HEK293 (cell line): Measurements from ENCODE around the gene ADGRF3.
A peak's percentile ranks its signal among the peaks of the same experiment; 100 is the strongest.

Experiments used
- BCL11A ChIP-seq: fragments of 450-650 bp; formaldehyde crosslinking; IDR thresholded peaks from 2 replicates; pipeline ENCODE4 v1.5.1; 2016; ENCODE audit warnings: low read depth, missing biosample characterization, missing genetic modification characterization
- BCL6B ChIP-seq: fragments of 450-650 bp; formaldehyde crosslinking; IDR thresholded peaks from 2 replicates; pipeline ENCODE4 v1.5.1; 2017; ENCODE audit warnings: missing biosample characterization, missing genetic modification characterization
- EGR2 ChIP-seq: fragments of 450-650 bp; formaldehyde crosslinking; IDR thresholded peaks from 2 replicates; pipeline ENCODE4 v1.5.1; 2016; ENCODE audit warnings: low read depth, missing biosample characterization, missing genetic modification characterization
- FEZF1 ChIP-seq: fragments of 450-650 bp; formaldehyde crosslinking; IDR thresholded peaks from 2 replicates; pipeline ENCODE4 v1.5.1; 2016; ENCODE audit warnings: missing biosample characterization, missing genetic modification characterization
- GLIS1 ChIP-seq: fragments of 450-650 bp; formaldehyde crosslinking; IDR thresholded peaks from 2 replicates; pipeline ENCODE4 v1.5.1; 2016; ENCODE audit warnings: missing biosample characterization, missing genetic modification characterization
- INSM2 ChIP-seq: fragments of 450-650 bp; formaldehyde crosslinking; IDR thresholded peaks from 2 replicates; pipeline ENCODE4 v1.5.1; 2016; ENCODE audit warnings: missing biosample characterization, missing genetic modification characterization
- KLF10 ChIP-seq: fragments of 450-650 bp; IDR thresholded peaks from 2 replicates; pipeline ENCODE4 v1.5.1; 2018; ENCODE audit warnings: missing biosample characterization, mild to moderate bottlenecking, missing genetic modification characterization
- PRDM1 ChIP-seq: fragments of 450-650 bp; formaldehyde crosslinking; IDR thresholded peaks from 2 replicates; pipeline ENCODE4; 2016; ENCODE audit warnings: missing biosample characterization, missing genetic modification characterization
- TSHZ1 ChIP-seq: fragments of 450-650 bp; formaldehyde crosslinking; IDR thresholded peaks from 2 replicates; pipeline ENCODE4 v1.5.1; 2016; ENCODE audit warnings: missing biosample characterization, missing genetic modification characterization, borderline replicate concordance
- ZBTB10 ChIP-seq: fragments of 450-650 bp; formaldehyde crosslinking; IDR thresholded peaks from 2 replicates; pipeline ENCODE4 v1.5.1; 2016; ENCODE audit warnings: missing biosample characterization, missing genetic modification characterization
- ZBTB7A ChIP-seq: fragments of 450-650 bp; formaldehyde crosslinking; IDR thresholded peaks from 2 replicates; pipeline ENCODE4 v1.5.1; 2016; ENCODE audit warnings: low read depth, missing biosample characterization, missing genetic modification characterization
- ZNF132 ChIP-seq: fragments of 450-650 bp; formaldehyde crosslinking; IDR thresholded peaks from 2 replicates; pipeline ENCODE4 v1.5.1; 2017; ENCODE audit warnings: missing biosample characterization, missing genetic modification characterization, borderline replicate concordance
- ZNF157 ChIP-seq: fragments of 450-650 bp; formaldehyde crosslinking; IDR thresholded peaks from 2 replicates; pipeline ENCODE4 v1.5.1; 2016; ENCODE audit warnings: missing biosample characterization, missing genetic modification characterization
- ZNF19 ChIP-seq: fragments of 450-650 bp; formaldehyde crosslinking; IDR thresholded peaks from 2 replicates; pipeline ENCODE4; 2016; ENCODE audit warnings: missing biosample characterization, missing genetic modification characterization, low read depth
- ZNF23 ChIP-seq: fragments of 450-650 bp; formaldehyde crosslinking; IDR thresholded peaks from 2 replicates; pipeline ENCODE4 v1.5.1; 2016; ENCODE audit warnings: missing biosample characterization, missing genetic modification characterization, borderline replicate concordance
- ZNF24 ChIP-seq: fragments of 450-650 bp; formaldehyde crosslinking; IDR thresholded peaks from 2 replicates; pipeline ENCODE4 v1.5.1; 2016; ENCODE audit warnings: missing biosample characterization, missing genetic modification characterization
- ZNF350 ChIP-seq: fragments of 450-650 bp; formaldehyde crosslinking; IDR thresholded peaks from 2 replicates; pipeline ENCODE4 v1.5.0; 2017; ENCODE audit warnings: missing biosample characterization, mild to moderate bottlenecking, missing genetic modification characterization
- ZNF433 ChIP-seq: fragments of 450-650 bp; formaldehyde crosslinking; IDR thresholded peaks from 2 replicates; pipeline ENCODE4 v1.5.1; 2016; ENCODE audit warnings: missing biosample characterization, missing genetic modification characterization, low read depth
- ZNF560 ChIP-seq: fragments of 450-650 bp; formaldehyde crosslinking; IDR thresholded peaks from 2 replicates; pipeline ENCODE4 v1.5.1; 2017; ENCODE audit warnings: missing biosample characterization, missing genetic modification characterization, borderline replicate concordance
- ZNF571 ChIP-seq: fragments of 450-650 bp; formaldehyde crosslinking; IDR thresholded peaks from 2 replicates; pipeline ENCODE4 v1.5.0; 2017; ENCODE audit warnings: missing biosample characterization, missing genetic modification characterization
- ZNF585B ChIP-seq: fragments of 450-650 bp; formaldehyde crosslinking; IDR thresholded peaks from 2 replicates; pipeline ENCODE4 v1.5.1; 2016; ENCODE audit warnings: missing biosample characterization, missing genetic modification characterization
- ZNF610 ChIP-seq: fragments of 450-650 bp; formaldehyde crosslinking; IDR thresholded peaks from 2 replicates; pipeline ENCODE4 v1.5.1; 2016; ENCODE audit warnings: missing biosample characterization, missing genetic modification characterization, borderline replicate concordance
- ZNF629 ChIP-seq: fragments of 450-650 bp; formaldehyde crosslinking; IDR thresholded peaks from 2 replicates; pipeline ENCODE4 v1.5.1; 2017; ENCODE audit warnings: missing biosample characterization, missing genetic modification characterization
- ZNF701 ChIP-seq: fragments of 450-650 bp; formaldehyde crosslinking; IDR thresholded peaks from 2 replicates; pipeline ENCODE4 v1.5.1; 2016; ENCODE audit warnings: missing biosample characterization, missing genetic modification characterization
- ZNF747 ChIP-seq: fragments of 450-650 bp; formaldehyde crosslinking; IDR thresholded peaks from 2 replicates; pipeline ENCODE4 v1.5.1; 2016; ENCODE audit warnings: missing biosample characterization, missing genetic modification characterization
- ZNF768 ChIP-seq: fragments of 450-650 bp; formaldehyde crosslinking; IDR thresholded peaks from 2 replicates; pipeline ENCODE4 v1.5.1; 2018; ENCODE audit warnings: missing biosample characterization, mild to moderate bottlenecking, missing genetic modification characterization
- ZNF785 ChIP-seq: fragments of 450-650 bp; formaldehyde crosslinking; IDR thresholded peaks from 2 replicates; pipeline ENCODE4 v1.5.1; 2016; ENCODE audit warnings: missing biosample characterization, missing genetic modification characterization
- ZNF843 ChIP-seq: fragments of 450-650 bp; formaldehyde crosslinking; IDR thresholded peaks from 2 replicates; pipeline ENCODE4 v1.5.1; 2016; ENCODE audit warnings: missing biosample characterization, missing genetic modification characterization
- ZSCAN23 ChIP-seq: fragments of 450-650 bp; formaldehyde crosslinking; IDR thresholded peaks from 2 replicates; pipeline ENCODE4 v1.5.1; 2016; ENCODE audit warnings: missing biosample characterization, missing genetic modification characterization

The ADGRF3 gene

GRCh38 chr2:26355038-26355995 is 8.7 kb upstream of the ADGRF3 start (continued):
- no peak for TF ChIP-seq ZNF433 (tag by site-specific recombination)
- TF ChIP-seq ZNF19 (tag by site-specific recombination) = no peak
- TF ChIP-seq KLF10 (tag by site-specific recombination) = peak; percentile 50; the same call in 1 of the 2 replicates
- peak; percentile 95 for TF ChIP-seq PRDM1 (tag by site-specific recombination)
- peak; percentile 82 for TF ChIP-seq INSM2 (tag by site-specific recombination)
- no peak for TF ChIP-seq BCL6B
- no peak for TF ChIP-seq ZNF23 (tag by site-specific recombination)
- peak; percentile 73; the same call in 1 of the 2 replicates for TF ChIP-seq ZNF24 (tag by site-specific recombination)
- no peak for TF ChIP-seq ZBTB10
- TF ChIP-seq TSHZ1 = peak; percentile 57; the same call in 1 of the 2 replicates
- TF ChIP-seq BCL11A (tag by site-specific recombination) = no peak
- TF ChIP-seq ZNF610 = no peak
- peak; percentile 80 for TF ChIP-seq EGR2 (tag by site-specific recombination)
- peak; percentile 36; the same call in 1 of the 2 replicates for TF ChIP-seq GLIS1
- TF ChIP-seq ZNF585B (tag by site-specific recombination) = no peak
- TF ChIP-seq ZSCAN23 = no peak
- TF ChIP-seq ZNF768 (tag by site-specific recombination) = no peak
- TF ChIP-seq ZNF747 (tag by site-specific recombination) = no peak
- no peak for TF ChIP-seq ZNF350 (tag by site-specific recombination)
- TF ChIP-seq ZNF701 (tag by site-specific recombination) = no peak
- TF ChIP-seq ZNF132 (tag by site-specific recombination) = no peak
- no peak for TF ChIP-seq ZNF560 (tag by site-specific recombination)
- 0 out of 2 replicates have a peak, but pooled peaks have one; percentile 14 for TF ChIP-seq ZBTB7A (tag by site-specific recombination)
- 0 out of 2 replicates have a peak, but pooled peaks have one; percentile 30 for TF ChIP-seq ZNF843 (tag by site-specific recombination)
- TF ChIP-seq FEZF1 (tag by site-specific recombination) = peak; percentile 5; the same call in 1 of the 2 replicates
- no peak for TF ChIP-seq ZNF785 (tag by site-specific recombination)
- peak; percentile 81 for TF ChIP-seq ZNF629 (tag by site-specific recombination)
- TF ChIP-seq ZNF571 (tag by site-specific recombination) = no peak
- TF ChIP-seq ZNF157 (tag by site-specific recombination) = no peak
